ENCODE results near the gene FAT1.

FAT1 gene

DNA sequence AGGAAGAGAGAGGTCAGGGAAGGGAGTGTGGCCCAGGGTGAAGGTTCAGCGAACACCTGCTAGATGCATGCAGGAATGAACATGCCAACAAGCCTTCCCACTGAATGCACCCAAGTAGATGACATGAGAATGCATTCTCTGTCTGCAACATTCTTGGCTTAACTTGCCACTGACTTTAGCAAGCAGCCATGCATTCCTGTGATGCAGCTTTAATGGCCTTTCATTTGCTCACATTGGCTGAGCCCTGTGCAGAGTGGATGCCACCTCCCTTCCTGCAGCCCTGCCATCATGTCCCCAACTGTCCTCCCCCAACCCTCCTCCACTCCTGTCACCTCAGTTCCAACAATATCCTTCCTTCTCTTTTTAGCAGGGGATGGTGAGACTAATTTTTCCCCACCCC, 143.0 kb downstream of the FAT1 start (continued):
- TF ChIP-seq, protein P1, sequence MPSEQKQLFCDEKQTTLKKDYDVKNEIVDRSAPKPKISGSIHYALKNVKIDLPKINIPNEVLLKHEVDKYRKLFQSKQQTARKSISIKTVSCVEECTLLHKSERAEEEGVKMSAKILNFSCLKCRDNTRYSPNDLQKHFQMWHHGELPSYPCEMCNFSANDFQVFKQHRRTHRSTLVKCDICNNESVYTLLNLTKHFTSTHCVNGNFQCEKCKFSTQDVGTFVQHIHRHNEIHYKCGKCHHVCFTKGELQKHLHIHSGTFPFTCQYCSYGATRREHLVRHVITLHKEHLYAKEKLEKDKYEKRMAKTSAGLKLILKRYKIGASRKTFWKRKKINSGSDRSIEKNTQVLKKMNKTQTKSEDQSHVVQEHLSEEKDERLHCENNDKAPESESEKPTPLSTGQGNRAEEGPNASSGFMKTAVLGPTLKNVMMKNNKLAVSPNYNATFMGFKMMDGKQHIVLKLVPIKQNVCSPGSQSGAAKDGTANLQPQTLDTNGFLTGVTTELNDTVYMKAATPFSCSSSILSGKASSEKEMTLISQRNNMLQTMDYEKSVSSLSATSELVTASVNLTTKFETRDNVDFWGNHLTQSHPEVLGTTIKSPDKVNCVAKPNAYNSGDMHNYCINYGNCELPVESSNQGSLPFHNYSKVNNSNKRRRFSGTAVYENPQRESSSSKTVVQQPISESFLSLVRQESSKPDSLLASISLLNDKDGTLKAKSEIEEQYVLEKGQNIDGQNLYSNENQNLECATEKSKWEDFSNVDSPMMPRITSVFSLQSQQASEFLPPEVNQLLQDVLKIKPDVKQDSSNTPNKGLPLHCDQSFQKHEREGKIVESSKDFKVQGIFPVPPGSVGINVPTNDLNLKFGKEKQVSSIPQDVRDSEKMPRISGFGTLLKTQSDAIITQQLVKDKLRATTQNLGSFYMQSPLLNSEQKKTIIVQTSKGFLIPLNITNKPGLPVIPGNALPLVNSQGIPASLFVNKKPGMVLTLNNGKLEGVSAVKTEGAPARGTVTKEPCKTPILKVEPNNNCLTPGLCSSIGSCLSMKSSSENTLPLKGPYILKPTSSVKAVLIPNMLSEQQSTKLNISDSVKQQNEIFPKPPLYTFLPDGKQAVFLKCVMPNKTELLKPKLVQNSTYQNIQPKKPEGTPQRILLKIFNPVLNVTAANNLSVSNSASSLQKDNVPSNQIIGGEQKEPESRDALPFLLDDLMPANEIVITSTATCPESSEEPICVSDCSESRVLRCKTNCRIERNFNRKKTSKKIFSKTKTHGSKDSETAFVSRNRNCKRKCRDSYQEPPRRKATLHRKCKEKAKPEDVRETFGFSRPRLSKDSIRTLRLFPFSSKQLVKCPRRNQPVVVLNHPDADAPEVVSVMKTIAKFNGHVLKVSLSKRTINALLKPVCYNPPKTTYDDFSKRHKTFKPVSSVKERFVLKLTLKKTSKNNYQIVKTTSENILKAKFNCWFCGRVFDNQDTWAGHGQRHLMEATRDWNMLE (tag by site-specific recombination; conservative IDR thresholded peaks at IDR 0.05; ENCODE audit: low read depth): no peak
- TF ChIP-seq YY1 (tag by site-specific recombination; IDR thresholded peaks at IDR 0.05) (no peak), MYNN (tag by site-specific recombination; IDR thresholded peaks at IDR 0.05; ENCODE audit: borderline replicate concordance) (no peak), ZNF211 (tag by site-specific recombination; IDR thresholded peaks at IDR 0.05; ENCODE audit: low read depth) (no peak), ZNF76 (tag by site-specific recombination; IDR thresholded peaks at IDR 0.05; ENCODE audit: borderline replicate concordance, low read depth) (no peak), GFI1B (tag by site-specific recombination; IDR thresholded peaks at IDR 0.05) (no peak), ZFP37 (tag by site-specific recombination; IDR thresholded peaks at IDR 0.05) (no peak)
- TF ChIP-seq, protein P2, sequence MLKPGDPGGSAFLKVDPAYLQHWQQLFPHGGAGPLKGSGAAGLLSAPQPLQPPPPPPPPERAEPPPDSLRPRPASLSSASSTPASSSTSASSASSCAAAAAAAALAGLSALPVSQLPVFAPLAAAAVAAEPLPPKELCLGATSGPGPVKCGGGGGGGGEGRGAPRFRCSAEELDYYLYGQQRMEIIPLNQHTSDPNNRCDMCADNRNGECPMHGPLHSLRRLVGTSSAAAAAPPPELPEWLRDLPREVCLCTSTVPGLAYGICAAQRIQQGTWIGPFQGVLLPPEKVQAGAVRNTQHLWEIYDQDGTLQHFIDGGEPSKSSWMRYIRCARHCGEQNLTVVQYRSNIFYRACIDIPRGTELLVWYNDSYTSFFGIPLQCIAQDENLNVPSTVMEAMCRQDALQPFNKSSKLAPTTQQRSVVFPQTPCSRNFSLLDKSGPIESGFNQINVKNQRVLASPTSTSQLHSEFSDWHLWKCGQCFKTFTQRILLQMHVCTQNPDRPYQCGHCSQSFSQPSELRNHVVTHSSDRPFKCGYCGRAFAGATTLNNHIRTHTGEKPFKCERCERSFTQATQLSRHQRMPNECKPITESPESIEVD (tag by site-specific recombination; IDR thresholded peaks at IDR 0.05): no peak

DNA sequence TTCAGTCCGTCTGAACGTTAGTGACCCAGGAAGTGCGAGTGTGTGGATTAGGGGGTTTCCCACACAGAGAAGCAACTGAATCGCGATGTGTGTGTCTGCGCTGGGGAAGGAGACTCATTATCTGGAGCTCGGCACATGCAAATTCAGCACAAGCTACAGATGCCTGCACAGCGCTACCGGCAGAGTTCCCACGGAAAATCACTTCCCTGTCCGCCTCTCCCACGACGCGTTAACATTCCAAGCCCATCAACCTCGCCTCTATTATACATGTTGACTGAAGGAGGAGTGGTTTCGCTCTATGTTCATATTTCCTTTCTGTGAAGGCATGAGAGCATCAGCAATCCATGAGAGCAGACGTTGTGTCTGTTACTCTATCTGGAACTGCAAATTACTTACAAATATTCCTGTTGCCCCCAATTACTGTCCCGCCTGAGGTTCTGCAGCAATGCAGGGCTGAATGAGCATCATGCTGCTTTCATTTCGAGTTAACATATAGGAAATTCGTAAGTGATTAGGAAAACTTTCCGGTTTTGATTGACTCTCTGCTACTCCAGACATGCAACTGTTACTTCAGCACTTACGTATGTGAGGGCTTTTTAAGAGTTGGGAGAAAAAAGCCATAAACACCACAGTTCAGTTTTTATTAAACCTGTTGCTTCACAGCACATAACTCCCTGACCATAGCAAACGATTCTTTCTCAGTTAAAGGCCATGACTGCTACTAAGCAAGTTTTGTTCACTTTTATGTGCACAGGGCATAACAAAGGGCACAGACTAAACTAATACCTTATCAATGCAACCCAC, 153.3 kb downstream of the FAT1 start:
- Histone ChIP-seq H3K27ac (ENCODE audit: extremely low read depth, low read depth, low read length) (no peak overlapping the region), H3K36me3 (ENCODE audit: control insufficient read depth in 2 of 2, insufficient read depth in 1 of 2, low read length in 2 of 2) (no peaks in the 10 kb centered on the region), H3K4me3 (ENCODE audit: low read depth, low read length) (no peak overlapping the region), H3K4me1 (ENCODE audit: control insufficient read depth, insufficient read depth, low read length) (no peaks in the 10 kb centered on the region), H3K9me3 (ENCODE audit: control insufficient read depth, insufficient read depth, low read depth, low read length) (no peaks in the 10 kb centered on the region)
- ChIA-PET POLR2A (no interaction called here), CTCF (interaction anchor here (0.9 kb wide), 1 partner anchor 17 kb away, joined by 4 read pairs; no protein-coding TSS in a partner anchor)
- TF ChIP-seq SCRT2 (tag by site-specific recombination; IDR thresholded peaks at IDR 0.05) (peak; percentile 81), ZNF274 (IDR thresholded peaks at IDR 0.05; ENCODE audit: low read length) (no peak), ZNF274 (tag by site-specific recombination; IDR thresholded peaks at IDR 0.05; ENCODE audit: borderline replicate concordance) (no peak), ZNF48 (tag by site-specific recombination; IDR thresholded peaks at IDR 0.05) (no peak), ZFP3 (tag by site-specific recombination; IDR thresholded peaks at IDR 0.05; ENCODE audit: low read depth) (no peak), SALL2 (tag by site-specific recombination; IDR thresholded peaks at IDR 0.05; ENCODE audit: borderline replicate concordance) (no peak)

DNA sequence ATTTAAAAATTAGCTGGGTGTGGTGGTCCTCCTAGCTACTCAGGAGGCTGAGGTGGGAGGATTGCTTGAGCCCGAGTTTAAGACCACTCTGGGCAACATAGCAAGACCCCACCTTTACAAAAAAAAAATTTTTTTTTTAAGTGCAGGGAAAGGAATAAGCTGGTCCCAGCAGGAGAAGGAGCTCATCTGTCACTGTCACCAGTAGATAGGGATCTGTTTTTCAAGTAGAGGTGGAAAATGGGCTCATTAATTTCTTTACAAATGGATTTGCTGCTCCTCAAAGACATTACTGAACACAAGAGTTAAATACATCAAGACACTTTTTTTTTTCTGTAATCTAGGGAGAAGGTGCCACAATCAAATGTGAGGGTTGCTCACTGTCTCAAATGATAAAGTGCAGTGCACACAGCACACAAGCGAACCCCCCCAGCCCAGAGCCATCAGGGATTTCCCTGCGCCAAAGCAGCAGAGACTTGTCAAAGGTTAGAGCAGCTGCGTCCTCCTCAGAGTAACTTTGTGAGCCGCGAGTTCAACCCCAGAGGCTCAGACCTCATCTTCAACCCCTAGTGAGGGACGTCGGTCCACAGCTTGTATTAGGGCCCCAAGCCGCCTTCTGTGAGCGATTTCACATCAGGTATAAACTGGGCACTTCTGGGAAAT, 154.0 kb downstream of the FAT1 start:
- ChIA-PET CTCF (interaction anchor here (0.9 kb wide), 1 partner anchor 18 kb away, joined by 4 read pairs; no protein-coding TSS in a partner anchor), POLR2A (no interaction called here)
- H3K4me3 ChIP-seq (ENCODE audit: low read depth, low read length): no peak overlapping the region
- TF ChIP-seq ZNF548 (tag by site-specific recombination; IDR thresholded peaks at IDR 0.05): no peak
- no peak for TF ChIP-seq OVOL3 (tag by site-specific recombination; IDR thresholded peaks at IDR 0.05)
- TF ChIP-seq, protein P3, sequence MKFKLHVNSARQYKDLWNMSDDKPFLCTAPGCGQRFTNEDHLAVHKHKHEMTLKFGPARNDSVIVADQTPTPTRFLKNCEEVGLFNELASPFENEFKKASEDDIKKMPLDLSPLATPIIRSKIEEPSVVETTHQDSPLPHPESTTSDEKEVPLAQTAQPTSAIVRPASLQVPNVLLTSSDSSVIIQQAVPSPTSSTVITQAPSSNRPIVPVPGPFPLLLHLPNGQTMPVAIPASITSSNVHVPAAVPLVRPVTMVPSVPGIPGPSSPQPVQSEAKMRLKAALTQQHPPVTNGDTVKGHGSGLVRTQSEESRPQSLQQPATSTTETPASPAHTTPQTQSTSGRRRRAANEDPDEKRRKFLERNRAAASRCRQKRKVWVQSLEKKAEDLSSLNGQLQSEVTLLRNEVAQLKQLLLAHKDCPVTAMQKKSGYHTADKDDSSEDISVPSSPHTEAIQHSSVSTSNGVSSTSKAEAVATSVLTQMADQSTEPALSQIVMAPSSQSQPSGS (tag by site-specific recombination; IDR thresholded peaks at IDR 0.05; ENCODE audit: low read depth): no peak
- no peak for TF ChIP-seq ZNF529 (tag by site-specific recombination; IDR thresholded peaks at IDR 0.05; ENCODE audit: insufficient replicate concordance)
- TF ChIP-seq, protein P4, sequence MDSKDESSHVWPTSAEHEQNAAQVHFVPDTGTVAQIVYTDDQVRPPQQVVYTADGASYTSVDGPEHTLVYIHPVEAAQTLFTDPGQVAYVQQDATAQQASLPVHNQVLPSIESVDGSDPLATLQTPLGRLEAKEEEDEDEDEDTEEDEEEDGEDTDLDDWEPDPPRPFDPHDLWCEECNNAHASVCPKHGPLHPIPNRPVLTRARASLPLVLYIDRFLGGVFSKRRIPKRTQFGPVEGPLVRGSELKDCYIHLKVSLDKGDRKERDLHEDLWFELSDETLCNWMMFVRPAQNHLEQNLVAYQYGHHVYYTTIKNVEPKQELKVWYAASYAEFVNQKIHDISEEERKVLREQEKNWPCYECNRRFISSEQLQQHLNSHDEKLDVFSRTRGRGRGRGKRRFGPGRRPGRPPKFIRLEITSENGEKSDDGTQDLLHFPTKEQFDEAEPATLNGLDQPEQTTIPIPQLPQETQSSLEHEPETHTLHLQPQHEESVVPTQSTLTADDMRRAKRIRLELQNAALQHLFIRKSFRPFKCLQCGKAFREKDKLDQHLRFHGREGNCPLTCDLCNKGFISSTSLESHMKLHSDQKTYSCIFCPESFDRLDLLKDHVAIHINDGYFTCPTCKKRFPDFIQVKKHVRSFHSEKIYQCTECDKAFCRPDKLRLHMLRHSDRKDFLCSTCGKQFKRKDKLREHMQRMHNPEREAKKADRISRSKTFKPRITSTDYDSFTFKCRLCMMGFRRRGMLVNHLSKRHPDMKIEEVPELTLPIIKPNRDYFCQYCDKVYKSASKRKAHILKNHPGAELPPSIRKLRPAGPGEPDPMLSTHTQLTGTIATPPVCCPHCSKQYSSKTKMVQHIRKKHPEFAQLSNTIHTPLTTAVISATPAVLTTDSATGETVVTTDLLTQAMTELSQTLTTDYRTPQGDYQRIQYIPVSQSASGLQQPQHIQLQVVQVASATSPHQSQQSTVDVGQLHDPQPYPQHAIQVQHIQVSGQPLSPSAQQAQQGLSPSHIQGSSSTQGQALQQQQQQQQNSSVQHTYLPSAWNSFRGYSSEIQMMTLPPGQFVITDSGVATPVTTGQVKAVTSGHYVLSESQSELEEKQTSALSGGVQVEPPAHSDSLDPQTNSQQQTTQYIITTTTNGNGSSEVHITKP (tag by site-specific recombination; IDR thresholded peaks at IDR 0.05): no peak
- TF ChIP-seq IKZF3 (tag by site-specific recombination; IDR thresholded peaks at IDR 0.05): no peak

More for the DNA sequence above, 154.0 kb downstream of the FAT1 start:
- no peaks in the 10 kb centered on the region for H3K9me3 ChIP-seq (ENCODE audit: control insufficient read depth, insufficient read depth, low read depth, low read length)
- no peaks in the 10 kb centered on the region for H3K36me3 ChIP-seq (ENCODE audit: control insufficient read depth in 2 of 2, insufficient read depth in 1 of 2, low read length in 2 of 2)
- no peaks in the 10 kb centered on the region for H3K4me1 ChIP-seq (ENCODE audit: control insufficient read depth, insufficient read depth, low read length)
- H3K27ac ChIP-seq (ENCODE audit: extremely low read depth, low read depth, low read length): no peak overlapping the region
